ENCODE measurements around the gene ZSCAN12. TPM values are rescaled to one million over a fixed set of nuclear protein-coding genes. Genes with fewer than 3 reads are reported as not detected.
"Not testable (repeated sequence)": the region's sequence is repeated elsewhere in the genome, so short reads cannot be mapped to it uniquely, and the experiment has no call there.

The ZSCAN12 gene
- 1.8 TPM for total RNA-seq
- long read RNA-seq, partial matches to known transcripts: 1 of 5 reads
- long read RNA-seq, other reads (novel, unspliced or antisense): 3 of 5 reads

- H3K4me1 ChIP-seq: peaks cover 43% of the 10 kb centered on the region
- intact Hi-C loops (cut with micrococcal nuclease): no loop called here
- TF ChIP-seq CTCF (IDR thresholded peaks at IDR 0.05; ENCODE audit: borderline replicate concordance): peak; percentile 57
- H3K27me3 ChIP-seq (ENCODE audit: low read depth): peaks cover 4% of the 10 kb centered on the region
- H3K4me3 ChIP-seq: peak within 1 kb of the TSS; percentile 86
- DNase-seq: peak; percentile 77
- no peaks in the 10 kb centered on the region for H3K9me3 ChIP-seq (replicated peaks)
- H3K36me3 ChIP-seq: peaks cover 20% of the 10 kb centered on the region
- H3K27ac ChIP-seq (replicated peaks): peak within 1 kb of the TSS; percentile 56
These were observed at the start of gene ZSCAN12 for GRCh38 chr6:28399350-28400121. TSS of gene ZSCAN12 (minus strand) at chr6:28399747. CDS start at chr6:28398405, 1,342 bp downstream.

- intact Hi-C loops (cut with micrococcal nuclease): no loop called here
- no peaks in the 10 kb centered on the region for H3K36me3 ChIP-seq
- H3K27ac ChIP-seq (replicated peaks): no peak overlapping the region
- peaks cover 5% of the 10 kb centered on the region for H3K4me1 ChIP-seq
- H3K4me3 ChIP-seq: no peak overlapping the region
- DNase-seq: no peak
- H3K27me3 ChIP-seq (ENCODE audit: low read depth): peaks cover 97% of the 10 kb centered on the region
- no peaks in the 10 kb centered on the region for H3K9me3 ChIP-seq (replicated peaks)
- no peak for TF ChIP-seq CTCF (IDR thresholded peaks at IDR 0.05; ENCODE audit: borderline replicate concordance)
These were observed 49.5 kb upstream of the ZSCAN12 start for GRCh38 chr6:28449056-28449455.

- intact Hi-C loops (cut with micrococcal nuclease); H3K9me3 ChIP-seq (replicated peaks); H3K36me3 ChIP-seq; DNase-seq; H3K27ac ChIP-seq (replicated peaks): not testable (repeated sequence)
- Histone ChIP-seq H3K4me3 (peak overlapping the region; percentile 57), H3K4me1 (peaks cover 13% of the 10 kb centered on the region), H3K27me3 (ENCODE audit: low read depth) (peaks cover 82% of the 10 kb centered on the region)
These were observed 48.0 kb upstream of the ZSCAN12 start for GRCh38 chr6:28447512-28447906.

- H3K27ac ChIP-seq (replicated peaks): no peak overlapping the region
These were observed 47.4 kb upstream of the ZSCAN12 start for GRCh38 chr6:28446818-28447511.

GRCh38 chr6:28444759-28445158, 45.2 kb upstream of the ZSCAN12 start:
- Histone ChIP-seq H3K4me1 (peaks cover 14% of the 10 kb centered on the region), H3K27me3 (ENCODE audit: low read depth) (peaks cover 54% of the 10 kb centered on the region)
- H3K4me3 ChIP-seq; intact Hi-C loops (cut with micrococcal nuclease); H3K36me3 ChIP-seq; DNase-seq; H3K27ac ChIP-seq (replicated peaks); H3K9me3 ChIP-seq (replicated peaks): not testable (repeated sequence)

More at GRCh38 chr6:28446818-28447511, 47.4 kb upstream of the ZSCAN12 start:
- DNase-seq: no peak
- Histone ChIP-seq H3K27me3 (ENCODE audit: low read depth) (peaks cover 76% of the 10 kb centered on the region), H3K4me3 (peak overlapping the region; percentile 57), H3K9me3 (replicated peaks) (no peaks in the 10 kb centered on the region), H3K36me3 (no peaks in the 10 kb centered on the region), H3K4me1 (peaks cover 14% of the 10 kb centered on the region)
- no peak for TF ChIP-seq CTCF (IDR thresholded peaks at IDR 0.05; ENCODE audit: borderline replicate concordance)
- intact Hi-C loops (cut with micrococcal nuclease): no loop called here

- intact Hi-C loops (cut with micrococcal nuclease): no loop called here
- Histone ChIP-seq H3K27ac (replicated peaks) (peak within 1 kb of the TSS; percentile 53), H3K27me3 (ENCODE audit: low read depth) (peaks cover 39% of the 10 kb centered on the region)
These were observed 43.7 kb upstream of the ZSCAN12 start, which contains the start of gene ZSCAN23 for GRCh38 chr6:28443112-28443773. TSS of gene ZSCAN23 (minus strand) at chr6:28443491. CDS start at chr6:28436266, 7,225 bp downstream.

More at GRCh38 chr6:28443112-28443773, 43.7 kb upstream of the ZSCAN12 start, which contains the start of gene ZSCAN23:
- Histone ChIP-seq H3K9me3 (replicated peaks) (no peaks in the 10 kb centered on the region), H3K36me3 (no peaks in the 10 kb centered on the region), H3K4me1 (peaks cover 14% of the 10 kb centered on the region), H3K4me3 (peak within 1 kb of the TSS; percentile 78)
- TF ChIP-seq CTCF (IDR thresholded peaks at IDR 0.05; ENCODE audit: borderline replicate concordance): no peak
- peak; percentile 70 for DNase-seq

Measured in left ventricle myocardium inferior (tissue), 1 donor.